GM12873 (cell line): ENCODE data around the gene KLHL25.

Experiments used
- CTCF ChIP-seq: IDR thresholded peaks from 2 replicates; pipeline ENCODE4 v1.5.1; 2012; ENCODE audit warnings: low read depth, mild to moderate bottlenecking, moderate library complexity, low read length, control low read depth; ENCODE audit not compliant: insufficient read depth; ENCODE audit errors: missing control alignments

KLHL25 gene

DNA sequence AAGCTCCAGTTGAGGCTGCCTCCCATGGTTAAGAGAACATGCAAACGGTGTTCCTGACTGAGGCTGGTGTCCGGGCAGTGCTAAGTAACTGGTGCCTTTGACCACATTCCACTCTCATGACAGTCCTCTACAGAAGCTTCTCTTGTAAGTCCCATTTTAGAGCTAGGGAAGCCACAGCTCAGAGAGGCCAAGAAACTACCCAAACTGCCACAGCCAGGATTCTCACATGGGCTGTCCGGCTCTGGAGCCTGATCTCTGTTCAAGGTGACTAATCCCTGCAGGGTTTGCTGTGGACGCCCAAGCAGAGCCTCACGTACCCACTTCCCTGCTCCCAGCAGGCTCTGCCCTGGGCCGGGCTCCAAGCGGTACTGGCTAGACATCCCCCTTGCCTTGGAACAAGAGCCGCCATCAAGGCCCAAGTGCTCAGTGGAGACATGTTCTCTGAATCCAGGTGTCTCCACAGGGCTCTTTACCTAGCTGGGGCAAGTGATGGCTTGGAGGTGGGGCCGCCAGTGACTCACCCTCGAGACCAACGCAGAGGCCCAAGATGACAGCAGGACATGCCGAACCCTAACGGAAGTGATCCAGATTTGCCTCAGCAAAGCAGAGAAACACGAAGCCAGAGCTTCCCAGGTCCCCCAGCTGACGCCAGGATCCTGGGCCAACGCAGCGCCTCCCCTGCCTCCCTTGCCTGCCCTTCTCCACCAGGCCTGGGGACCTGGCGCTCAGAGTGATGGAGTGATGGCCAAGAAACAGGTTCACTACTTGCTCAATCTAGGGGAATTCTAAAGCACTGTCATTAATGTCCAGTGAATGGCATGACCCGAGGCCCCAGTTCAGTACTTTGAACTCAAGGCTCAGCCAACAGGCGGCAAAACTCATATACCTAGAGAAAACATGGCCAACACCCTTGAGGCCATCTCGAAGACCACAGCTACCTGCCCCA, 24.4 kb downstream of the KLHL25 start:
- no peak for TF ChIP-seq CTCF

- no peak for TF ChIP-seq CTCF
Measured at GRCh38 chr15:85769182-85769900, 25.4 kb downstream of the KLHL25 start.

DNA sequence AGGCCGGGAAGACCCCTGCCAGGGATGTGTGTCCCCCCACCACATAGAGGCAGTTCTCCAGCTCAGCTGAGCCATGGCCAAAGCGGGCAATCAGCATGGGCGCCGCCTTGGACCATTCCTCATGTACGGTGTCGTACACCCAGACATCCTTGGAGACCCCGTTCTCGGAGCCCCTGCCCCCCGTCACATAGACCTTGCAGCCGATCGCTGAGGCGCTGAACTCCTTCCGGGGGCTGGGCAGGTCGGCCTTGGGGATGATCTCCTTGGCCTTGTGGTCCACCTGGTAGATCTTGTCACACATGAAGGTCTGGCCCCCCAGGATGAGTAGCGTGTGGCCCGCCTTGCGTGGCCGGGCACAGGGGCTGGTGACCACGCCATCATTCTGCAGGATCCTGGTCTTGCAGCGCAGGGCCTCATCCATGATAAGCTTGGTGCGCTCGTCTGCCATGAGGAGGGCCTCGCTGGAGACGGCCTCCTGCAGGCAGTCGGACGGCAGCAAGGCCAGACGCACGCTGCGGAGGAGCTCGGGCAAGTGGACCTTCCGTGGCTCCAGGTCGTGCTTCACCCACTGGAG, 26.0 kb downstream of the KLHL25 start:
- no peak for TF ChIP-seq CTCF

GRCh38 chr15:85767785-85768529, 26.8 kb downstream of the KLHL25 start:
- TF ChIP-seq CTCF = peak; percentile 1

- no peak for TF ChIP-seq CTCF
Measured at GRCh38 chr15:85766001-85766831, 28.5 kb downstream of the KLHL25 start.

DNA sequence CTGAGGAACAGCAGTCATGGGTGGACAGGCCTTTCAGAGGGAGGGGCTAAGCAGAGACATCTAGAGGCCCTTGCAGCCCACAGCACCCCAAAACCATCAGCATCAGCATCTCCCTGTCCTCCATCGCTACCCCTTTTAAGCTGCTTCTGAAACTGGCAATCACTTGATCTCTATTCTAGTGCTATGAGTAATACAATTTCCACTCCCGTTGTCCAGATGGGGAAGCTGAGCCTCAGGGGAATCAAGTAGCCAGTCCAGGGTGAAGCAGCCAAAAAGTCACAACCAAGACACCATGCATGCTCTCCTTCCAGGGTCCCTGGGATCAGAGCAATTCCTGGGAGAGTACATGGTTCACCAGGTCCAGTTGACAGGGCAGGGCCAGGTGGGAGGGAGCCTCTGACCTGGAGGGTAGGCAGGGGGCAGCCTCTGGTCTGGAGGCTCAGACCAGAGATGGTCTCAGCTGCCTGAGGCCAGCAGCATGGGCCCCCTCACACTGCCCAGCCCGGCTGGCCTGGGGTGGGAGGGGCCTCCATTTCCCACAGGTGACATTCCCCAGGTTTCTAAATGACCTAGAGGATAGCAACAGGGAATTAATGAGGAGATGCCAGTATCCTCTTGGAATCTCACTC, 30.0 kb downstream of the KLHL25 start:
- no peak for TF ChIP-seq CTCF
